Skeletal muscle tissue (tissue), 4 donors: ENCODE measurements around the gene BMERB1. TPM values are rescaled to one million over a fixed set of nuclear protein-coding genes. Genes with fewer than 3 reads are reported as not detected.
"Not testable (repeated sequence)": the region's sequence is repeated elsewhere in the genome, so short reads cannot be mapped to it uniquely, and the experiment has no call there.

Source experiments
- H3K27ac ChIP-seq: one replicate; pipeline ENCODE4 v1.7.0; 2013; ENCODE audit warnings: mild to moderate bottlenecking, low read depth, low read length, inconsistent platforms
- H3K27me3 ChIP-seq, 3 donors: one replicate each; pipeline ENCODE4 v1.7.0; 2013; ENCODE audit warnings: low read length in 3 of 3; ENCODE audit not compliant: control insufficient read depth in 3 of 3, insufficient read depth in 3 of 3
- H3K36me3 ChIP-seq, 3 donors: one replicate each; pipeline ENCODE4 v1.7.0; 2013; ENCODE audit warnings: low read length in 3 of 3; ENCODE audit not compliant: control insufficient read depth in 3 of 3, insufficient read depth in 3 of 3
- H3K4me1 ChIP-seq, 3 donors: one replicate each; pipeline ENCODE4 v1.7.0; 2013; ENCODE audit warnings: low read length in 3 of 3, mild to moderate bottlenecking in 3 of 3; ENCODE audit not compliant: control insufficient read depth in 3 of 3, insufficient read depth in 3 of 3
- H3K4me3 ChIP-seq, 3 donors: one replicate each; pipeline ENCODE4 v1.7.0; 2013; ENCODE audit warnings: low read length in 3 of 3
- H3K9ac ChIP-seq, 3 donors: one replicate each; pipeline ENCODE4 v1.7.0; 2013; ENCODE audit warnings: low read length in 3 of 3, mild to moderate bottlenecking in 3 of 3, moderate library complexity in 2 of 3, low read depth in 1 of 3
- H3K9me3 ChIP-seq, 3 donors: one replicate each; pipeline ENCODE4 v1.7.0; 2013; ENCODE audit warnings: low read length in 3 of 3; ENCODE audit not compliant: control insufficient read depth in 3 of 3
- total RNA-seq: library from RNA; depleted of rRNA; stranded (reverse); fragments of >200 nt; gene quantifications from one replicate; pipeline ENCODE4 v1.2.3, GENCODE V29; 2014
- donor health status: Osteomylitis.

BMERB1 gene
- total RNA-seq, 1 donor from 2014 or later = 7.8 TPM

GRCh38 chr16:15602285-15603044 is 168.1 kb downstream of the BMERB1 start:
- Histone ChIP-seq H3K36me3 (peaks cover 70 to 88% (median 74%) of the 10 kb centered on the region in 3 donors), H3K9me3 (no peaks in the 10 kb centered on the region), H3K27ac (no peak overlapping the region), H3K9ac (no peak overlapping the region), H3K27me3 (no peaks in the 10 kb centered on the region), H3K4me3 (no peak overlapping the region), H3K4me1 (peaks cover 5 to 8% (median 5%) of the 10 kb centered on the region in 3 donors)

GRCh38 chr16:15604460-15605440 is 170.4 kb downstream of the BMERB1 start:
- no peak overlapping the region for H3K4me3 ChIP-seq
- H3K36me3 ChIP-seq = peaks cover 54 to 70% (median 67%) of the 10 kb centered on the region in 3 donors
- H3K27ac ChIP-seq = no peak overlapping the region

GRCh38 chr16:15605839-15606517 is 171.6 kb downstream of the BMERB1 start:
- no peak overlapping the region for H3K4me3 ChIP-seq
- H3K36me3 ChIP-seq = peaks cover 49 to 63% (median 62%) of the 10 kb centered on the region in 3 donors
- H3K4me1 ChIP-seq = peaks cover 14 to 17% (median 16%) of the 10 kb centered on the region in 3 donors
- no peak overlapping the region for H3K9ac ChIP-seq
- H3K27me3 ChIP-seq = no peaks in the 10 kb centered on the region
- H3K9me3 ChIP-seq = no peaks in the 10 kb centered on the region
- H3K27ac ChIP-seq = no peak overlapping the region

More at GRCh38 chr16:15604460-15605440, 170.4 kb downstream of the BMERB1 start:
- H3K9ac ChIP-seq = no peak overlapping the region
- peaks cover 14 to 16% (median 14%) of the 10 kb centered on the region in 3 donors for H3K4me1 ChIP-seq
- no peaks in the 10 kb centered on the region for H3K27me3 ChIP-seq
- no peaks in the 10 kb centered on the region for H3K9me3 ChIP-seq

GRCh38 chr16:15606518-15607220 is 172.3 kb downstream of the BMERB1 start:
- Histone ChIP-seq H3K4me3 (no peak overlapping the region), H3K4me1 (peaks cover 14 to 17% (median 16%) of the 10 kb centered on the region in 3 donors), H3K36me3 (peaks cover 43 to 59% (median 58%) of the 10 kb centered on the region in 3 donors), H3K27ac (no peak overlapping the region), H3K9ac (no peak overlapping the region), H3K27me3 (no peaks in the 10 kb centered on the region), H3K9me3 (no peaks in the 10 kb centered on the region)

GRCh38 chr16:15607221-15607699 is 172.9 kb downstream of the BMERB1 start:
- H3K9ac ChIP-seq = peak overlapping the region in 2 of 3 donors; percentile 36 to 73
- H3K9me3 ChIP-seq, H3K27me3 ChIP-seq: not testable (repeated sequence)
- H3K4me3 ChIP-seq = peak overlapping the region in 2 of 3 donors; percentile 12 to 37
- peak overlapping the region; percentile 73 for H3K27ac ChIP-seq
- H3K36me3 ChIP-seq = peaks cover 39 to 59% (median 58%) of the 10 kb centered on the region in 3 donors
- peaks cover 16 to 18% (median 18%) of the 10 kb centered on the region in 3 donors for H3K4me1 ChIP-seq

GRCh38 chr16:15607700-15608396 is 173.5 kb downstream of the BMERB1 start:
- Histone ChIP-seq H3K9ac (peak overlapping the region in 2 of 3 donors; percentile 36 to 73), H3K27me3 (no peaks in the 10 kb centered on the region), H3K36me3 (peaks cover 36 to 59% (median 58%) of the 10 kb centered on the region in 3 donors), H3K9me3 (no peaks in the 10 kb centered on the region), H3K4me1 (peaks cover 16 to 23% (median 23%) of the 10 kb centered on the region in 3 donors), H3K27ac (peak overlapping the region; percentile 73), H3K4me3 (peak overlapping the region in 2 of 3 donors; percentile 12 to 37)

GRCh38 chr16:15608398-15609285 is 174.3 kb downstream of the BMERB1 start:
- Histone ChIP-seq H3K9ac (no peak overlapping the region), H3K27ac (peak overlapping the region; percentile 73), H3K36me3 (peaks cover 35 to 54% (median 51%) of the 10 kb centered on the region in 3 donors), H3K4me1 (peaks cover 16 to 23% (median 23%) of the 10 kb centered on the region in 3 donors), H3K4me3 (no peak overlapping the region), H3K9me3 (no peaks in the 10 kb centered on the region), H3K27me3 (no peaks in the 10 kb centered on the region)

- H3K4me3 ChIP-seq = no peak overlapping the region
- H3K9ac ChIP-seq = no peak overlapping the region
- H3K36me3 ChIP-seq = peaks cover 31 to 51% (median 48%) of the 10 kb centered on the region in 3 donors
- H3K4me1 ChIP-seq = peaks cover 16 to 23% (median 23%) of the 10 kb centered on the region in 3 donors
- no peaks in the 10 kb centered on the region for H3K9me3 ChIP-seq
- no peaks in the 10 kb centered on the region for H3K27me3 ChIP-seq
- H3K27ac ChIP-seq = no peak overlapping the region
These were observed 174.9 kb downstream of the BMERB1 start for GRCh38 chr16:15609286-15609649.
